HG03558 (cell line): ENCODE results near the gene SLC35B1.

Source experiments
- ATAC-seq: cut with Tn5 transposase; IDR thresholded peaks from one replicate; pipeline ENCODE4 v1.9.1; 2021; ENCODE audit warnings: moderate number of reproducible peaks; ENCODE audit not compliant: unreplicated experiment; ENCODE audit errors: extremely low read depth

The SLC35B1 gene, protein sequence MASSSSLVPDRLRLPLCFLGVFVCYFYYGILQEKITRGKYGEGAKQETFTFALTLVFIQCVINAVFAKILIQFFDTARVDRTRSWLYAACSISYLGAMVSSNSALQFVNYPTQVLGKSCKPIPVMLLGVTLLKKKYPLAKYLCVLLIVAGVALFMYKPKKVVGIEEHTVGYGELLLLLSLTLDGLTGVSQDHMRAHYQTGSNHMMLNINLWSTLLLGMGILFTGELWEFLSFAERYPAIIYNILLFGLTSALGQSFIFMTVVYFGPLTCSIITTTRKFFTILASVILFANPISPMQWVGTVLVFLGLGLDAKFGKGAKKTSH

DNA sequence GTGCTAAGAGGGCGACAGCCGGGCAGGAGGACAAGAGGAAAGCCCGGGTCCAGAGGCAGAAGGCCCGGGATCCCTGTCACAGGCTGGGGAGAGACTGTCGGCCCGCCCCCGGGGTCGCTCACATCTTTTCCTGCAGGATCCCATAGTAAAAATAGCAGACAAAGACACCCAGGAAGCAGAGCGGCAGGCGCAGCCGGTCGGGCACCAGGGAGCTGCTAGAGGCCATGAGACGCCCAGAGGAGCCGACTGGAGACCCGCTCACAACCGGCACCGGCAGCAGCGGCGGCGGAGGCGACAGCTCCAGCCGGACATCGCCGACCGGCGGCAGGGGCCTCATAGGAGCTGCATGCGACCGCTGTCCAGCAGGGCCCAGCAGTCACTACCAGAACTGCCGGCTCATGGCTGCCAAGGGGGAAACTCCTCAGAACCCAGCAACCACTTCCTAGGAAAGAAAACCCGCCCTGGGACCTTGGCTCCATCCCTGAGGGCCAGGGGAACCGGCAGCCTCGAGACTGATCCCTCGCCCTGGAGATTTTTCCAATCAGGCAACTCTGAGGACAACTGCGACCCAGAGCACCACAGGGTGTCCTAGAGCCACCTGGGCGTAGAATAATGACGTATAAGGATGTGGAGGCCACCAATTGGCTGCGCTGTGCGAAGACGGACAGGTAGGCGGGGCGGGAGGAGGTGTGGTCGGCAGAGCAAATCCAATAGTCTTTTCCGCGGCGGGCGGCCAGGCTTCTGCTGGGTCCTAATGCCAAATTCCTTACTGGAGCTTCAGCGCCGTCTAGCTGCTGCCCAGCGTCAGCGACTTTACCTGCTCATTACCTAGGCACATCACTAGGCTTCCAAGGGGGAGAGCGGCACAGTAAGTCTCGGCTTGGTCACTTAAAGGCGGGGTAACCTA lies at the start of gene SLC35B1:
TSS of gene SLC35B1 (minus strand) at position 357 of the 907 bp plus-strand sequence. CDS start at position 226, 131 bp downstream.
- ATAC-seq, result peak; percentile 78

DNA sequence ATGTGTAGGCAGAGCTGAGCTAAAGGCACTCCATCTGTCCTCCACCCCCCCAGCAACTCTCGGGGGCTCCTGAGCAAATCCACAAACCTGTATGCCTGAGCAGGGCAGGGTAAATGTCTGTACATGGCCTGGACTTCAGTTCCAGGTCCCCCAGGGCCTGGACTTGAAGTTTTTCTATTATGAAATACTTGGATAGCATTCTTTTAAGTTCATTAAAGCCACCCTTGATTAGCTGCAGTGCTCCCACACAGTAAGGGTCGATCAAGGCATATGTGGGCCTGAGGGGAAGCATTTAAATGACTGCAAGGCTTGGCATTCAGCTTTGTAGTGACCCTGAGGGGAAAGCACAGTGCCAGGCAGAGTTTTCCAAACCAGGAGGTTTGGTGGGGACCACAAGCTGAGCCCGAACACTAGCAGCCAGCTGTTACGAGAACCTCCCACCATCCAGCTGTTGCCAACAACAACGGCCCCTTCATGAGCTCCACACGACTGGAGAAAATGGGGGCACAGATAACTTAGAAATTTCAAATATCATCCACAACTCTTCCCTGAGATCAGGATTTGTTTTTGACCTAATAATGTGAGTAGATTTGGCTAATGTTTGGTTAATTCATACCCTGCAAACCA lies 49.5 kb upstream of the SLC35B1 start:
- no peak for ATAC-seq

DNA sequence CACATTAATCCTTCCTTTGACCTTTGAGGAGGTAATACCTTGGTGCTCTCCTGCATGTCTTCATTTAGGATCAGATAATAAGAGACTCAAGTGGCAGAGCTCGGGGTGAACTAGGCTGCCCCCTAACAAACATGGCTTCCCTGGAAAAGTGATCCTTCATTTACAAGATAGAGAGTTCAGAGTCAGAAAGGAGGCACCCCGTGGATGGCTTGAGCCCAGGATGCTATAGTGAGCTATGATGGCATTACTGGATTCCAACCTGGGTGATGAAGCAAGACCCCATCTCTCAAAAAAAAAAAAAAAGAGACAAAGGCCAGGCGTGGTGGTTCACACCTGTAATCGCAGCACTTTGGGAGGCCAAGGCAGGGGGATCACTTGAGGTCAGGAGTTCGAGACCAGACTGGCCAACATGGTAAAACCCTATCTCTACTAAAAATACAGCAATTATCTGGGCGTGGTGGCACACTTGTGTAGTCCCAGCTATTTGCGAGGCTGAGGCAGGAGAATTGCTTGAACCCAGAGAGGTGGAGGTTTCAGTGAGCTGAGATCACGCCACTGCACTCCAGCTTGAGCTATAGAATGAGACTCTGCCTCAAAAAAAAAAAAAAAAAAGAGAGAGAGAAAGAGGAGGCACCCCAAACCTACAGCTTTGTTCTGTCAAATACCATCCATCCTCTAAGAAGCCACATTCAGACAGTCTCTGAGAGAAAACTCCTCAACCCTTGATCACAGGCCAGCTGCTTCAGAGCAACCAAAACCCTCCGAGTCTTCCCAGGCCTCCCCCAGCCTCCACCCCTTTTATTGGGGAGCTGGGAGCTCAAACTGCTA lies 48.8 kb upstream of the SLC35B1 start:
- no peak for ATAC-seq

DNA sequence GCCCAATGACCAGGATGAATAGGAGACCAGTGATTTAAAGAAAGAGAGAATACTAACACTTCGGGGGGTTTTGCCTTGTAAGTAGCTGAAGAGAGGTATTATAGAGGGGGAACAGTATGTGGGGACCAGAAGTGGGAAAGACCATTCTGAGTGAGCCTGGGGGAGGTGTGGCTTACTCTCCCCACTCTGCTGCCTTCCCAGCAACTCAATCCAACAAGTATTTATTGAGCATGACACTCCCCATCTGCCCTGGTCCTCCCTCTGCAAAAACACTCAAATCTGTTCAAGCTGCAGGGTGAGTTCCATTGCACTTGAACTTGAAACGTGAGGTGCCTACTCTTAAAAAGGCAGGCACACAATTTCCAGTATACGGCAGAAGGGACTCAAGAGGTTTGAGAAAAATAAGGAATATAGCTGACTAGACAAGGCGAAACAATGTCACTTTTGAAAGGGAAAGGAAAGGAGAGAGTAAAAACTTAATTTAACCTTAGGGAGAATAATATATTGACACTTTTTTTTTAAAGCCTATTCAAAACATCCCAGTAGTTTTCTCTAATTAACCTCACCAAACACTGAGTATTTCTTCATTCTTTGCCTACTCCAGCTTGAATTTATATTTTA lies 48.0 kb upstream of the SLC35B1 start:
- no peak for ATAC-seq

DNA sequence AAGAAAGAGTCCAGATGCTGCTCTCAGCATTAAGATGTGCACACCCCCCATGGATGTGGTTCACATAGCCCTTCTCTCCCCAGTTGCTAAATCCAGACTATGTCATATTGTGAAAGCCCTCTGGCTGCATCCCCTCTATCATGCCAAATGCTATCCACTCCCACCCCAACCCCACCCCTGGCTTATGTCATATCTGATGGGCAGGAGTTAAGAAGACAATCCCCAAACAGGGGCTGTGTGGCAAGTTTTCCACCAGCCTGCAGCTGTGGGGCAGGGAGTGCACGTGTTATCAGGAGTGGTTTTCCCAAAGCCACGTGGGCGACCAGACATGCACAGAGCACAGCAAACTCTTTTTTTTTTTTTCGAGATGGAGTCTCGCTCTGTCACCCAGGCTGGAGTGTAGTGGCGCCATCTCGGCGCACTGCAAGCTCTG lies 46.2 kb upstream of the SLC35B1 start:
- no peak for ATAC-seq

DNA sequence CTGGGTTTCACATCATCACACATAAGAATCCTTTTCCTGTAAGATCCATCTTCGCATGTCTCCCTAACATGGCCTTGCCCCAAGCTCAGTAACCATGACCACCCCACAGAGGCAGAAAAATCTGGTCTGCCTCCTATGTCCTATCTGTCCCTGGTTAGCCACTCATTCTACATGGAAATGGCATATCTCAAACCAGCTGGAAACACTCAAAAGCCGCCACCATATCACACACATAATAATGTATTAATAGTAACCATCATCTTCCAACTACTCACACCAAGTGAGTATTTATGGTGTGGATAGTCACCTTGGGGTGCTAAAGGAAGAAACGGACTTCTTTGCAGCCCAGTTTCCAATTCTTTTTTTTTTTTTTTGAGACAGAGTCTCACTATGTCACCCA lies 44.7 kb upstream of the SLC35B1 start:
- no peak for ATAC-seq

DNA sequence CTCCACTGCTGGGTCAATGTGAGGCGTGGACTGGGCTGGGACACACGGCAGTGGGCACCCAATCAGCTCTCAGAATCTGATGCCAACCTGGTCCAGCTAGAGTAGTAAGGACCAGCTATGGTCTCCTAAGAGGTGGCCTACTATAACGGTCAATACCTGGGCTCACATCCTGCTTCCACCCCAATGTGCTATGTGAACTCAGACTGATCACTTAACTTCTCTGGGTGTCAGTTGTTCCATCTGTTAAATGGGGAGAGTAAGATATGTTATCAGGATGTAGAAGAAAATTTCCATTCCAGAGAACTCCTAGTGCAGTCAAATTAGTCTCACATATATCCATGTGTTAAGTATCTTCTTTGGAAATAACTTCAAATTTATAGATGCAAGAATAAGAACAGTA lies 42.0 kb upstream of the SLC35B1 start:
- no peak for ATAC-seq

DNA sequence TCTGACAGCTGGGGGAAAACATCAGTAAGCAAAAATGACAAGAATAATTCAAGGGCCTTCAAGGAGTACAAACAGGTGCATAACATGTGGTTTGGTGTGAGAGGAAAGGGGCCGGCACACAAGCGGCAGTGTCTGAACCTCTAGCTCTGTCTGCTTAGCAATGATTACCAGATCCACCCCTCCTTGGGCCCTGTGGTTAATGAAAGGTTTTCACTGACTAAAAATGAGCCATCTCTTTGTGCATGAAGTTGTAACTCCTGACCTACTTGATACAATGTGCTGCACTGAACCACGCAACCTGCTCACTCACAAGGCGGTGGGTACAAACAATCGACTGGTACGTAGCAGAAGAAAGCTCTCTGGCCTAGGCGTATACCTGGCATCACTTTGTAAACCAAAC lies 41.0 kb upstream of the SLC35B1 start:
- peak; percentile 55 for ATAC-seq

DNA sequence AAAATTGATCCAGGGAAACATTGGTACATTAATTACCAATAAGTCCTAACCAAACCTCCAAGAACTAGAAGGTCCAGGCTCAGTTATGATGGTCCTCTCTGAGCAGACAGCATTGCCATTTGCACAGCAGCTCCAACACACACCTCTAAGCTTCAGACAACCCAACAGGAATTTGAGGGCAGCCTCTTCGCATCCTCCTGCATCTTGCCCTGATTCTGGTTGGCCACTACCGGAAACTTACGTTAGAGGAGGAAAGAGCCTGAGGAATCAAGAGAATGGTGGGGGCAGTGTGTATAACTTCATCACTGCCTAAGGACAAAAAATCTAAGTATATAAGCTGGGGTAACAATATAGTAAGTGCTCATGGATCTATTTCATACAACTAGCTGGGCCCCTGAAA lies 40.5 kb upstream of the SLC35B1 start:
- ATAC-seq, result no peak

DNA sequence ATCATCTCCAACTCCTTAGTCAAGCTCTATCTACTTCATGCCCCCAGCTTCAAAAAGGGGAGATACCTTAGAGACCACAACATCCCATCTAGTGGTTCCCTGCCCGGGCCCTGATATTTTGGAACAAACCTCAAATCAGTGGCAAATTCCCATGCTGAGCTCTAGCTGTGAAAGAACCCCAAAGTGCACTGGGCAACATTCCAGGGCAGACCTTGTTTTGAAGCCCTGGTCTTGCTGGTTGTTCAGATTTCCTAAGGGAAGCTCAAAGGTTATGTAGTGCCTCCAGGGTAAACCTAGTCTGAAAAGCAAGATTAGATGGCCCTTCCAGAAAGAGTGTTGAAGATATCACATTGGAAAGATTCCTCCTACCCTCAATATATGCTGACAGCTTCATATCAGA lies 39.9 kb upstream of the SLC35B1 start:
- ATAC-seq, result no peak

DNA sequence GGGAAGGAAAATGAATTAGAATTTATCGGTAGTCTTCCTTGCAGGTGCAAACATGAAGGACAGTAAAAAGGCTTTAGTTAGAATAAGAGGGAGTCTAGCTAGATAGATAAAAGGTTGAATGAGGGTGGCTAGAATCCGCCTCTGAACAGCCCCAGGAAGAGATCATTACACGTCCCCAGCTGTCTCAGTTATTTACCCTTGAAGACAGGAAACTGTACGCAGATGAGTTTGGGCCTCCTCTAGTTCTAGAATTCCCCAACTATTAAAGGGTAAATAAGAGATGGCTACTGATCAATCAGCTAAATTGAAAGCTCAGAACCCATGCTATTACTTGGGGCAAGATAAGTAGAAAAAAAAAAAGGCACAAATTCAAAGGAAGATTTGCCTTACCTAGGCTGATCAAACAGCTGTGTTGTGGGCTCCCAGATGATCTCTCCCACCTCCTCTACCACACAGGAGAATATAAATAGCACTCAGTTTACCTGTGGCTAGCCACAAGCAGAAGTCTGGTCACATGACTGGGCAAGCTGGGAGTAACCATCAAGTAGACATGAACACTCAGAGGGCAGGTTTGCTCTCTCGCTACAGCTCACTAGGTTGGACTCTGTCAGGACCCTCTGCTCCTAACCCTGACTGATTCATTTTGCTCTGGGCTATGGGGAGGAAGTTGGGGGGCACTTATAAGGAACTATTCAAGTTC lies 39.2 kb upstream of the SLC35B1 start:
- ATAC-seq, result peak; percentile 46

DNA sequence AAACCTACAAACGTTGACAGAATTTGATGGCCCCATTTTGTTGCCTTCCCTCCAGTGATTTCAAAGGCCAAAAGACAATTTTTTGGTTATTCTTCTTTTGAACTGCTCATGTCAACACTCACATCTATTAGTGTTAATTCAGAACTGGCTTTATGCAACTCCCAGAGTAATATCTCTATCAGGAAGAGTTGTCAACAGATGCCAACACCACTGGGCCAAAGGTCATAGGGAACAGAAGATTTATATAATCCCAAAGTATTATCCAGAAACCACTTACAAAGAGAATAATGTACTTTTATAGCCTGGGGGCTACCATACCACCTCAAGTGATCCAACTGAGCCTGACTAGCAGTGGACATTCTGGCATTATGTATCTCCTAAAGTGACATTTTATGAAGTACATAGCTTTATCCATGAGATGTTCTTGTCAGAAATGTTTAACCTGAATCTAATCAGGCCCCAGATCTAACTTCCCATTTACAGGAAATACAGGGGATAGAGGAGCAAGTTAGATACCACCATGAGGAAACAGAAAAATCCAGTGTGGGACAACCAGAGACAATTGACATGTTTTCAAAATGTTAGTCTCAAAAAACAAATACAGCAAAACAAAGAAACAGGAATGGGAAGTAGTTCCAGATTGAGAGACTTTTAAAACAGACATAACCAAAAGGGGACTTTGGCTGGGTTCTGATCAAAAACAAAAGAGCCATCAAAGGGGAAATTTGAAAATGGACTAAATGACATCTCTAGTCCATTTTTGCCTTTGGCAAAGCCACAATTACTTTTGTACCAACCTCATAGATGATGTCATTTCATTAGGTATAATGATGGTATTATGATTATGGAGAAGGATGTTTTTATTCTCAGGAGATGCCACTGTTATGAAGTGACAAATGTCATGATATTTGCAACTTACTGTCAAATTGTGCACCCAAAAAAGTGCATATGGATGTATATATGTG lies 37.7 kb upstream of the SLC35B1 start:
- no peak for ATAC-seq

DNA sequence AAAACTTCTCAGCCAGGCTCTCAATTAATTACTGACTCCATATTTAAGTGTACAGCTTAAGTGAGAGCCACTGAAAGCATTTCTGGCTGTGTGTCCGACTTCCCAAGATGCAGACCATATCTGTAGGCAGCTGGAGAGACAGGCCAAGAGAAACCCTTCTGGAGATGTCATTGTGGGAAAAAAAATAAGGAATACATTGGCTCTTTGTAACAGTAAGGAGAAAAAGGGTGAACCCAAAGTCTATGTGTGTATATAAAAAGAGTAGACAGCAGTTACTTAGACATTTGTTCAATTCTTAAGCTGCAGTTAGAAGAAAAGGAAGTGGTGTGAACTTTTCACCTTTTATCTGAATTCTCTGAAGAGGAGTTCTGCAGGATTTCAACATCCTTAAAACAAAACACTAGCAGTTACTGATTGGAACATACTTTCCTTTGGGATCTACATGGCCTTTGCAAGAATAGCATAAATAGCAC lies 34.4 kb upstream of the SLC35B1 start:
- ATAC-seq, result no peak

DNA sequence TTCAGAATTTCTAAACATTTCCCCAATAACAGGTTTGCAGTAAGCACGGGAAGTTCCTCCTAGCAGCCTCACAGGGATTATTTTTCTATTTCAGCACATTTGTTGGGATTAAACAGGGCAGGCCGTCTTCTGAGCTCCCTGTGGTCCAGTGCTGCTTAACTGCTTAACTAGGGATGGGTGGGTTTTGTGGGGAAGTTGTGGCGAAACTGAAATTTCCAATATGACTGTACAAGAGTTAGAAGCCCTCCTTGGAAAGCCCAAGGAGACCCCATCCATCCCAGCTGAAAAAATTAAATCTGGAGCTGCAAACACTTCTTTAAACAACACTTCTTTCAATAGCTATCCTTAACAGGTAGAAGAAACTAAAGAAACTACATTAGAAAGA lies 33.9 kb upstream of the SLC35B1 start:
- ATAC-seq, result no peak

DNA sequence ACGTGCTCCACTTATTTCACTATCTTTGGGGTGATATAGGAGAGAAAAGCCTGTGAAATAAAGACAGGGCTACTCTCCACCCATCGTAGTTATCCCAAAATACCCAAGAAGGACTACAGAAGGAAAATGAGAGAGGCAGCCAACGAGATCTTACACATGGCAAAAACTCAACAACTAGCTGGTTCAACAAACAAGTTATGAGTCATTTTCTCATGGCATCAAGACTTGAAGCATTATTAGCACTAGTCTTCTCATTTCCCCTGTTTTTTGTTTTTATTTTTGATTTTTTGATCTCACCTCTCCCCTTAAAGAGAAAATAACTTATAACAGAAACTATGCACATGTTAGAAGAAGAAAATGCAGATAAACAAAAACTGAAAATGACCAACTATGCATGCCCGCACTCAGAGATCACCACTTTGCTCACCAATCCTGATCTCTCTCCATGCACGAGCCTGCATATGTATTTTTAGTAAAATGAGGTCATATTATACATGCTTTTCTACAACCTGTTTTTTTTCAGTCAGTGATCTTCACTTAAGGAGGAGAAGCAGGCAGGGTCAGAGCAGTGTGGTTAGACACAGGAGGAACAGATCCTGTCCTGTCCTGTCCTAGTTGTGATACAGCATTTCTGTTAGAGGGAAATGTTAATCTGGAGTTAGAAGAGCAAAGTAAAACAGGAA lies 33.4 kb upstream of the SLC35B1 start:
- ATAC-seq, result no peak

DNA sequence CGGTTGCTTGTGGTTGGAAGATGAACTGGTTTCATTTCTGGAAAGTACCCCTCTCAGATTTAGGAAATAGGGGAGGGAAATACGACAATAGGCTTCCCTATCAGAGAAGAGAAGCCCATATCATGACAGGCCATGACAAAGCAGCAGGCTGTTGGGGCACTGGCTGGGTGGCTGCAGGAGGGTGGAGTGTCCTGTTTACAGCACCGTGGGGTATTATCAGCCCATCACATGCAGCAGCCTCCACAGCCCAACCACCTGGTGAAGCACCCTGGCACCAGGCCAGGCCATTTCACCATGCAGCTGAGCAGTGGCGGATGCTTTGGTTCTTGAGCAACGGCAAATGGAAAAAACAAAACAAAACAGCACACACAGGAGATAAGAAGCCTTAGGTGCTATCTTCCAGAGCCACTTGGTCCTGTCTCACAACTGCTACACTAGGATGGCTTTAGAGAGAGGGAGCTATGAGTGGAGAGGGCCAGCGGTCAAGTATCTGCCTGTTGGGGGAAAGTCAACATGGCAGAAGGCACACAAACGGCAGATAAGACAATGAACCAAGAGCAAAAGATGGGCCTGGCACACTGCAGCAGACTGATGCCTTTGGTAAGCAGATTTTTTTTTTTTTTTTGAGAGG lies 32.0 kb upstream of the SLC35B1 start:
- no peak for ATAC-seq
